NCI-H2107 treated with DMSO at 0.1 percent for 48 hours (cell line): Measurements from ENCODE around the gene MPZL3.

Source experiments
- DNase-seq: peaks from one replicate; lab custom pipeline; 2025; ENCODE audit not compliant: unreplicated experiment; lab: John Stamatoyannopoulos, UW

MPZL3 gene

GRCh38 chr11:118232659-118233058 lies 19.5 kb downstream of the MPZL3 start:
- no peak for DNase-seq

GRCh38 chr11:118231461-118231860 lies 20.7 kb downstream of the MPZL3 start:
- DNase-seq, result no peak

- no peak for DNase-seq
Observed at GRCh38 chr11:118230088-118230487, 22.1 kb downstream of the MPZL3 start.

GRCh38 chr11:118229274-118229847 lies 22.8 kb downstream of the MPZL3 start:
- DNase-seq, result no peak

GRCh38 chr11:118227865-118228785 lies 24.0 kb downstream of the MPZL3 start:
- DNase-seq, result no peak

GRCh38 chr11:118226781-118227180 lies 25.4 kb downstream of the MPZL3 start:
- no peak for DNase-seq

- no peak for DNase-seq
Observed at GRCh38 chr11:118226296-118226695, 25.9 kb downstream of the MPZL3 start.

GRCh38 chr11:118224511-118225188 lies 27.5 kb downstream of the MPZL3 start, which contains the start of gene JAML:
Gene JAML (minus strand): TSS chr11:118225011. CDS start chr11:118214866, 10,145 bp downstream.
- no peak for DNase-seq

GRCh38 chr11:118223992-118224391 lies 28.2 kb downstream of the MPZL3 start:
- no peak for DNase-seq

- no peak for DNase-seq
Observed at GRCh38 chr11:118223570-118223969, 28.6 kb downstream of the MPZL3 start.

- no peak for DNase-seq
Observed at GRCh38 chr11:118222437-118222836, 29.7 kb downstream of the MPZL3 start.

GRCh38 chr11:118221419-118221818 lies 30.7 kb downstream of the MPZL3 start:
- DNase-seq, result no peak

- DNase-seq, result no peak
Observed at GRCh38 chr11:118219732-118220131, 32.4 kb downstream of the MPZL3 start.

GRCh38 chr11:118219244-118219643 lies 32.9 kb downstream of the MPZL3 start:
- DNase-seq, result no peak

- DNase-seq, result no peak
Observed at GRCh38 chr11:118217575-118217974, 34.6 kb downstream of the MPZL3 start.

GRCh38 chr11:118216621-118217481 lies 35.3 kb downstream of the MPZL3 start:
- no peak for DNase-seq

GRCh38 chr11:118215765-118216164 lies 36.4 kb downstream of the MPZL3 start:
- DNase-seq, result no peak

GRCh38 chr11:118215262-118215661 lies 36.9 kb downstream of the MPZL3 start:
- no peak for DNase-seq

- no peak for DNase-seq
Observed at GRCh38 chr11:118214210-118214914, 37.8 kb downstream of the MPZL3 start.

GRCh38 chr11:118213781-118214180 lies 38.4 kb downstream of the MPZL3 start:
- no peak for DNase-seq
